DOHH2 (cell line): ENCODE measurements around the gene MUC6.

ENCODE experiments used
- H3F3A ChIP-seq: fragments of 200-600 bp; sonication (generic), shearing (Covaris generic); 2 replicates; pipeline ENCODE4 v1.6.0; 2016; ENCODE audit warnings: antibody characterized with exemption, mild to moderate bottlenecking; ENCODE audit not compliant: control insufficient read depth, insufficient read depth
- H3K27ac ChIP-seq: fragments of 200-600 bp; sonication (generic); 2 replicates; pipeline ENCODE4 v1.5.1; 2014; ENCODE audit warnings: low read depth, mild to moderate bottlenecking, low read length, moderate library complexity
- H3K27me3 ChIP-seq: fragments of 200-600 bp; sonication (generic); 2 replicates; pipeline ENCODE4 v1.6.1; 2014; ENCODE audit warnings: mild to moderate bottlenecking, low read length, mixed read lengths; ENCODE audit not compliant: control insufficient read depth
- H3K36me3 ChIP-seq: fragments of 200-600 bp; sonication (generic); 2 replicates; pipeline ENCODE4 v1.6.1; 2014; ENCODE audit warnings: mild to moderate bottlenecking, low read length, moderate library complexity, mixed read lengths; ENCODE audit not compliant: control insufficient read depth
- H3K4me1 ChIP-seq: fragments of 200-600 bp; sonication (generic); 2 replicates; pipeline ENCODE4 v1.6.1; 2014; ENCODE audit warnings: mild to moderate bottlenecking, low read length, mixed read lengths; ENCODE audit not compliant: control insufficient read depth
- H3K4me2 ChIP-seq: fragments of 200-600 bp; sonication (generic); 2 replicates; pipeline ENCODE4 v1.6.0; 2014; ENCODE audit warnings: mild to moderate bottlenecking, low read length, moderate library complexity
- H3K4me3 ChIP-seq: fragments of 200-600 bp; sonication (generic); 2 replicates; pipeline ENCODE4 v1.5.1; 2014; ENCODE audit warnings: mild to moderate bottlenecking, low read length, mixed read lengths
- H3K79me2 ChIP-seq: fragments of 200-600 bp; sonication (generic); 2 replicates; pipeline ENCODE4 v1.6.1; 2014; ENCODE audit warnings: mild to moderate bottlenecking, low read length, mixed read lengths; ENCODE audit not compliant: control insufficient read depth
- H3K9me2 ChIP-seq: fragments of 200-600 bp; sonication (generic); replicated peaks from 2 replicates; pipeline ENCODE4 v1.6.1; 2014; ENCODE audit warnings: mild to moderate bottlenecking, low read length, mixed read lengths; ENCODE audit not compliant: control insufficient read depth
- H3K9me3 ChIP-seq: fragments of 200-600 bp; sonication (generic); 2 replicates; pipeline ENCODE4 v1.6.1; 2014; ENCODE audit warnings: antibody characterized with exemption, low read length, mixed read lengths; ENCODE audit not compliant: control insufficient read depth, insufficient read depth
- H4K20me1 ChIP-seq: fragments of 200-600 bp; sonication (generic); 2 replicates; pipeline ENCODE4 v1.6.0; 2014; ENCODE audit warnings: low read depth, mild to moderate bottlenecking, antibody characterized with exemption, low read length, moderate library complexity; ENCODE audit not compliant: control insufficient read depth, insufficient read depth
- CTCF ChIP-seq: fragments of 200-600 bp; sonication (generic); IDR thresholded peaks from one replicate; pipeline ENCODE4 v1.5.1; 2014; ENCODE audit warnings: antibody characterized with exemption, mild to moderate bottlenecking, low read depth, low read length; ENCODE audit not compliant: poor library complexity, severe bottlenecking
- EZH2phosphoT487 ChIP-seq: fragments of 200-600 bp; sonication (generic); IDR thresholded peaks from 2 replicates; pipeline ENCODE4 v1.6.1; 2017; ENCODE audit warnings: borderline replicate concordance, mild to moderate bottlenecking, antibody characterized with exemption, low read length, moderate library complexity, mixed read lengths

MUC6 gene

GRCh38 chr11:1038921-1039320 is 2.4 kb upstream of the MUC6 start:
- Histone ChIP-seq H3K27ac (no peak overlapping the region), H3K9me3 (no peaks in the 10 kb centered on the region), H3K4me2 (no peak overlapping the region), H4K20me1 (no peaks in the 10 kb centered on the region), H3K79me2 (no peaks in the 10 kb centered on the region), H3K27me3 (no peaks in the 10 kb centered on the region), H3F3A (no peaks in the 10 kb centered on the region), H3K4me1 (no peaks in the 10 kb centered on the region), H3K4me3 (no peak overlapping the region), H3K36me3 (no peaks in the 10 kb centered on the region), H3K9me2 (no peaks in the 10 kb centered on the region)
- no peak for TF ChIP-seq CTCF
- no peak for TF ChIP-seq EZH2phosphoT487

- Histone ChIP-seq H3K27me3 (no peaks in the 10 kb centered on the region), H3K9me2 (no peaks in the 10 kb centered on the region), H3K4me3 (no peak overlapping the region), H3K4me2 (no peak overlapping the region), H3F3A (no peaks in the 10 kb centered on the region), H3K79me2 (no peaks in the 10 kb centered on the region), H3K36me3 (no peaks in the 10 kb centered on the region), H3K27ac (no peak overlapping the region), H3K4me1 (no peaks in the 10 kb centered on the region), H3K9me3 (no peaks in the 10 kb centered on the region), H4K20me1 (no peaks in the 10 kb centered on the region)
- no peak for TF ChIP-seq CTCF
- no peak for TF ChIP-seq EZH2phosphoT487
These were observed 1.8 kb upstream of the MUC6 start for GRCh38 chr11:1038361-1038760.

- no peak for TF ChIP-seq EZH2phosphoT487
- TF ChIP-seq CTCF, result no peak
- no peaks in the 10 kb centered on the region for H4K20me1 ChIP-seq
- no peak overlapping the region for H3K4me3 ChIP-seq
- no peaks in the 10 kb centered on the region for H3K9me3 ChIP-seq
- no peak overlapping the region for H3K27ac ChIP-seq
- H3K4me1 ChIP-seq, result no peaks in the 10 kb centered on the region
- no peaks in the 10 kb centered on the region for H3F3A ChIP-seq
- no peaks in the 10 kb centered on the region for H3K36me3 ChIP-seq
- no peaks in the 10 kb centered on the region for H3K27me3 ChIP-seq
- H3K79me2 ChIP-seq, result no peaks in the 10 kb centered on the region
- no peak overlapping the region for H3K4me2 ChIP-seq
- H3K9me2 ChIP-seq, result no peaks in the 10 kb centered on the region
These were observed 1.1 kb upstream of the MUC6 start for GRCh38 chr11:1037506-1038055.

- no peaks in the 10 kb centered on the region for H3K36me3 ChIP-seq
- TF ChIP-seq EZH2phosphoT487 (no peak), CTCF (no peak)
- no peaks in the 10 kb centered on the region for H3K9me2 ChIP-seq
- H3K4me3 ChIP-seq, result no peak overlapping the region
- no peaks in the 10 kb centered on the region for H3K79me2 ChIP-seq
- no peaks in the 10 kb centered on the region for H4K20me1 ChIP-seq
- no peak overlapping the region for H3K4me2 ChIP-seq
- no peaks in the 10 kb centered on the region for H3K27me3 ChIP-seq
- H3K4me1 ChIP-seq, result no peaks in the 10 kb centered on the region
- H3F3A ChIP-seq, result no peaks in the 10 kb centered on the region
- H3K9me3 ChIP-seq, result no peaks in the 10 kb centered on the region
- no peak overlapping the region for H3K27ac ChIP-seq
These were observed 413 bp upstream of the MUC6 start for GRCh38 chr11:1036931-1037330.
